Epidermal melanocyte (primary cell): ENCODE data around the gene FAM228A.
"Not testable (repeated sequence)": the region's sequence is repeated elsewhere in the genome, so short reads cannot be mapped to it uniquely, and the experiment has no call there.

Source experiments
- DNase-seq: peaks from one replicate; pipeline ENCODE4 v3.0.0; 2011; ENCODE audit warnings: low spot score; ENCODE audit not compliant: insufficient read length

FAM228A gene

DNA sequence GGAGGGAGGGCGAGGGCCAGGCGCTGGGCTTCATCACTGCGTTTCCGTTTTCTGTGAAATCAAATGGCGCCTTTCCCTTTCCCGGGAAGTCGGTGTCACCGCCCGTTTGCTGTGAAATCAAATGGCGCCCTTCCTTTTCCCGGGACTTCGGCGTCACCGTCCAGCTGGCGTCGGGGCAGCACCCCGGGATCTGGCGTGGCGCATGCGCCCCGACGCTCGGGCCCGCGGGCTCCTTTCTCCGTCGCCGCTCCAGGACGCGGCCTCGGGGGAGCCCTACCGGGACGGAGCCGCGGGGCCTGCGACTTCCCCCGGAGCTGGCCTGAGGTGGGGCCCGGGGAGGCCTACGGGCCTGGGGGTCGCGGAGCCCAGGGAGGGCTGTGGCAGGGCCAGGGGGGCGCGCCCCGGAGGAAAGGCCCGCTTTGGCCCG lies at the start of gene FAM228A:
FAM228A (plus strand) TSS at position 203 of the 427 bp plus-strand sequence. CDS start 428 bp downstream, outside the sequence.
- no peak for DNase-seq

DNA sequence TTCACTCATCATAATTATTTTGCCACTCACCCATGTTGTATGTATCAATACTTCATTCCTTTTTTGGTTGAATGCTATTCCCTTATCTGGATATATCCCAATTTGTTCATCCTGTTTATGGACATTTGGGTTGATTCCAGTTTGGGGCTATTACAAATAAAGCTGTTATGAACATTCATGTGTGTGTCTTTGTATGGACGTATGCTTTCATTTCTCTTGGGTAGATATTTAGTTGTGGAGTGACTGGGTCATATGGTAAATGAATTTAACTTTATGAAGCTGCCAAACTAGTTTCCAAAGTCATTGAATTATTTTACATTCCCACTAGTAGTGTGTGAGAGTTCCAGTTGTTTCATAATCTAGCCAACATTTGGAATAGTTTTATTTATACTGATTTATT lies 48.9 kb upstream of the FAM228A start:
- DNase-seq = no peak

DNA sequence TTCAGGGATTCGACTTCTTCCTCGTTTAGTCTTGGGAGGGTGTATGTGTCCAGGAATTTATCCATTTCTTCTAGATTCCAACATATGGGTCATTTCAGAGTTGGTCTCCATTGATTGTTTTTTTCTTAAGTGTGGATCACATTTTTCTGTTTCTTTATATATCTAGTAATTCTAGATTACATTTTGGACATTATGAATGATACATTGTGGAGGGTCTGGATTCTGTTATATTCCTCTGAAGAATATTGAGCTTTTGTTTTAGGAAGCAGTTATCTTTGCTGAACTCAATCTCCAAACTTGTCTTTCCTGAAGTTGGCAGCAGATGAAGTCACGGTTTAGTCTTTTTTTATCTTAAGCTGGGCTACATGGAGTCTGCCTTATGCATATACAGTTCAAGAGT lies 42.3 kb upstream of the FAM228A start:
- no peak for DNase-seq

DNA sequence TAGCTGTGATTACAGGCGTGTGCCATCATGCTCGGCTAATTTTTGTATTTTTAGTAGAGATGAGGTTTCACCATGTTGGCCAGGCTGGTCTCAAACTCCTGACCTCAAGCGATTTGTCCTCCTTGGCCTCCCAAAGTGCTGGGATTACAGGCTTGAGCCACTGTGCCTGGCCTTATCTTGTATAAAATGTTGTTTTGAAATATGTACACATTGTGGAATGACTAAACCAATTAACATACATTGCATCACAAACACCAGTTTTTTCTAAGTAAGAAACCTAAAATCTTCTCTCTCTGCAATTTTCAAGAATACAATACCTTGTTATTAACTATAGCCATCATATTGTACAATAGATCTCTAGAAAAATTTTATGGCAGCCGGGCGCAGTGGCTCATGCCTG lies 34.5 kb upstream of the FAM228A start:
- DNase-seq = not testable (repeated sequence)

DNA sequence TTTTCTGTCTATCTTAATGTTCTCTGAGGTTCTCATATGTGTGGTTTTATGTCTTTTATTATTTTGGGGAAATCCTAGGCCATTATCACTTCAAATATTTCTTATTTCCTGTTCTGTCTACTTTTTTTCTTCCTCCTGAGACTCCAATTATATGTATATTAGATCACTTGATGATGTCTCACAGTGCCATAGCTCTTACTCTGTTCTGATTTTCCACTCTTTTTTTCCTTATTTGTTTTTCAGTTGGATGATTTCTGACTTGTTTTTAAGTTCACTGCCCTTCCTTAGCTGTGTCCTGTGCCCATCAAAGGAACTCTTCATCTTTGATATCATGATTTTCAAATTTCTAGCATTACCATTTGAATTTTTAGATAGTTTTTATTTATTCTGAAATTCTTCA lies 27.5 kb upstream of the FAM228A start:
- no peak for DNase-seq

DNA sequence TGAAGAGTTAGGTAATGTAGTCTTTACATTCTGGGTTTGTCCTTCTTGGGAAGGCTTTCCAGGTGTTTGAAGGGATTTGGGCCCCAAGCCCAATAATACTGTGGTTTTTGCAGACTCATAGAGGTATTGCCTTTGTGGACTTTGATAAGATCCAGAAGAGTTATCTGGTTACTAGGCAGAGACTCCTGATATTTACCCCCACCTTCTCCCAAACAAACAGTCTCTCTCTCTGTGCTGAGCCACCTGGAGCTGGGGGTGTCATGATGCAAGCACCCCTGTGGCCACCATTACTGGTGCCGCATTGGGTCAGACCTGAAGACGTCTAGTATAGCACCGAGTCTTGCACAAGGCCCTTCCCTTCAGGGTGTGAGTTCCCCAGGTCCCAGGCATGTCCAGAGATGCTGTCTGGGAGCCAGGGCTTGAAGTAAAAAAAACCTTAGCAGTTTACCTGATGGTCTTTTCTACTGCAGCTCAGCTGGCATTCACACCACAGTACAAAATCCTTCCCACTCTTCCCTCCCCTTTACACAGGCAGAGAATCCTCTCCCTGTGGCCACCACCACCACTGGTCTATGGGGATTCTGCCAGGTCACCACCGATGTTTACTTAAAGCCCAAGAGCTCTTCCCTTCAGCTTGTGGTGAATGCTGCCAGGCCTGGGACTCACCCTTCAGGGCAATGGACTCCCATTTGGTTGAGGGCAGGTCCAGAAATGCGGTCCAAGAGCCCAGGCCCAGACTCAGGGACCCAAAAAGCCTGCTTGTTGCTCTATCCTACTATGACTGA lies 22.2 kb upstream of the FAM228A start:
- no peak for DNase-seq

DNA sequence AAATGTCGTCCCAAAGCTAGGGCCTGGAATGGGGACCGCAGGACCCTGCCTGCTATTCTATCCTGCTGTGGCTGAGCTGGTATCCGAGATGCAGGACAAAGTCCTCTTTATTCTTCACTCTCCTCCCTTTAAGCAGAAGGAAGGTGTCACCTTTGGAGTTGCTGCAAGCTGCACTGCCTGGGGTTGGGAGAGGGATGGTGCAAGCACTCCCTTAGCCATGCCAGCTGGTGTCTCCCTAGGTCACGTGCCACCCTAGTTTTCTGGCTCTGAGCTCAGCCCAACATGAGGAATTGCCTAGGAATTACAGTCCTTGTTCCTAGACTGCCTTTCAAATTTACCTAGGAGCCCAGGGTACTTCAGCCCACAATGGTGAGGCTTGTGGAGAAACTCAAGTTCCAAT lies 21.4 kb upstream of the FAM228A start:
- DNase-seq = no peak

DNA sequence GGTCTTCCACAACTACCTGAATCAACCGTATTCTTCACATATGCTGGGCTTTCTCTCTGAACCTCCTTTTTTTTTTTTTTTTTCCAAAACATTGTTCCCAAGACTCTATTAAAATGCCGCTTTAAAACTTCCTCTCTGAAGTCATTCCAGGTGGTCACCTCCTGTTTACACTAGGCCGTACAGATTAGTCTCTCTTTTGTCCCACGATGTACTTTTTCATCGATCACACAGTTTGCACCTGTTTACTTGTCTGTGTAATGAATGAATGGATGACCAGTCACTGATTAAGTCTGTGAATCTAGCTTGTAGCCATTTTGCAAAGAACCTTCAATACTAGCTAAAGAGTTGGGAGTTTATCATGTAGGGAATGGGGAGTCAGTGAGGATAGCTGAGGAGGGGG lies 16.7 kb upstream of the FAM228A start:
- no peak for DNase-seq

DNA sequence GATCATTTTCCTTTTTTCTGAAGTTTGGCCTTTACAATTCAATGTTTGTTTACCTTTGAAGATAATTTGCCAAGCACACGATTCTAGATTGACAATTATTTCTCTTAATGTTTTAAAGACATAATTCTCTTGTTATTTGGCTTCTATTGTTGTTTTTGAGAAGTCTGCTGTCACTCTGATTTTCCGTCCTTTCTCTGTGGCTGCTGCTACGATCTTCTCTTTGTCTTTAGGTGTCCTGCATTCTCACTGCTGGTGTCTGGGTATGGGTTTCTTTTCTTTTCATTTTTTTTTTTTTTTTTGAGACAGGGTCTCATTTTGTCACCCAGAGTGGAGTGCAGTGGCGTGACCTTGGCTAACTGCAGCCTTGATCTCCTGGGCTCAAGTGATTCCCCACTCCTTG lies 15.1 kb upstream of the FAM228A start:
- DNase-seq = no peak

DNA sequence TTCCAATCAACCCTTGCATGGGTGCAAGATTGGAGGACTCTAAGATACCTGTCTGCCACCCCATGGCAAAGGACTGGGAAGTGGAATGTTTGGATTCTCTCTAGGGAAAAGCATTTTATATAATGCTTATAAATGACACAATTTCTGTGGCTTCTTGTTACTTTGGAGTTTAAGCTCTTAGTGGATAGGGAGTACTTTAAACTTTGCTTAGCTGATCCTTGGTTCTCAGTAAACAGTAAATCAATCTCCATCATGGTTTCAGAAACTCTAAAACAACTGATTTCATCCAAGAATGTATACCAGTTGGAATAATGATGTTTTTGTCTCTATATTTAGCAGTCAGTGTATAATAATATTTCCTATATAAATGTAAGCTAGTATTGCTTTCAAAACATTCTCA lies 14.1 kb upstream of the FAM228A start:
- DNase-seq = no peak

DNA sequence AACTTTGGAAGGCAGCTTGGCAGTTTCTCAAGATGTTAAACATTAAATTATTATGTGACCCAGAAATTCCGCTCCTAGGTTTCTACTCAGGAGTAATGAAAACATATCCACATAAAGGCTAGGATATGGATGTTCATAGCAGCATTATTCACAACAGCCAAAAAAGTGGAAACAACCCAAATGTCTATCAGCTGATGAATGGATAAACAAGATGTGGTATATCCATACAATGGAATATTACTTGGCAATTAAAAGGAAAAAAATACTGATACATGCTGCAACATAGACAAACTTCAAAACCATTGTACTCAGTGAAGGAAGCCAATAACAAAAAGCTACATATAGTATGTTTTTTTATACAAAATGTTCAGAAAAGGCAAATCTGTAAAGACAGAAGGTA lies 12.4 kb upstream of the FAM228A start:
- DNase-seq = no peak

DNA sequence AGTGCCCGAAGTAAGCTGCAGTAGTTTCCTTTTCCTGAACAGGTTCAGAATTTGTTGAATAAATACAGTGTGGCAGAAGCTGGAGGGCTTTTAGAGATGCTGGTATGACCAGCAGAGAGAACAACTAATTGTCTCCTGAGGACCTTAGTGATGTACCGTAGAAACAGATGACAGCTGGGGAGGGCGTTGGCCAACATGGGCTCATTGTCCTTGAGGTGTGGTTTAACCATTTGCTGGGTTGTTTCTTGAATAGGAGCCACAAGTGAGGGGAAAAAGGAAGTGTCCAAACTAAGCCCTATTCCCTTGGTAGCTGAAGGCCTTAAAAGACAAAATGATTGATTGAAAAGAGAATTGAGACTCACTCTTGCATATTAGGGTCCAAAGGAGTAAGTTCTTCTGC lies 11.7 kb upstream of the FAM228A start:
- DNase-seq = no peak

DNA sequence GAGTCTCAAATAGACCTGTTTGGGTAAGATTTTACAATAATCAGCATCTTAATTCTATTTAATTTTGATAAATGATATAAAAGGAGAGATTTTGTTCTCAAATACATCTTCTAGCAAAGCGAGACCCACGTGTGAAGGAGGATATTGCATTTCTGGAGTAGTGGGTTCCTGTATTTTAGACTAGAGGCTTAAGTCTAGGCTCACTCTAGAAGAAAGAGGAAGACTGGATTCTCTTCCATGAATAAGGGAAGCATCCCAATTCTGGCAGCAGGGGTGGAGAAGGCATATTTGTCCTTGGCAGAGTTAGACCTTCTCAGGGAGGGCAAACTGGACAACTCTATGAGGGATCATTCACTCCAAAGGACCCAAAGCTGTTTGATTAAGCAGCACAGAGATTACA lies 11.3 kb upstream of the FAM228A start:
- DNase-seq = no peak

DNA sequence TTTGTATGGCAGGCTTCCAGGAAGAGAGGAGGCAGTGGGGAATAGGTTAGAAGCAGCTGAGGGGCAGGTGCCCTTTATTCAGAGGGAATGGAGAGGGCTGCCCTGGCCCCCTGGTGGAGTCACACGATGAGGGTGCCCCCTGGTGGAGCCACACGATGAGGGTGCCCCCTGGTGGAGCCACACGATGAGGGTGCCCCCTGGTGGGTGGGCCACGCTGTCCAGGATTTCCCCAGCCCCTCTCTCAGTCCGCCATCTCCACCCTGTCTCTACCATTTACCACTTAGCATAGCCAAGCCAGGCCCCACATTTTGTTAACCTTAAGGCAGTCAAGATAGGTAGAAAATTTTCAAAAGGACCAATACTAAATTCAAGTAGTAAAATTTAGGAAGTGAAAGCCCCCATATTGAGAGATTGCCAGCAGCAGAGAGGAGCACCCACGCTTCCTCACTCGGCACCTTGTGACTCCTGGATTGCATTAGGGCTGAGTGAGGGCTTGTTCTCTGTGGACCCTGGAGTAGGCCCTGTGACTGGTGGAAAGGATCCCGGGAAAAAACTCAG lies 10.4 kb upstream of the FAM228A start:
- DNase-seq = no peak

DNA sequence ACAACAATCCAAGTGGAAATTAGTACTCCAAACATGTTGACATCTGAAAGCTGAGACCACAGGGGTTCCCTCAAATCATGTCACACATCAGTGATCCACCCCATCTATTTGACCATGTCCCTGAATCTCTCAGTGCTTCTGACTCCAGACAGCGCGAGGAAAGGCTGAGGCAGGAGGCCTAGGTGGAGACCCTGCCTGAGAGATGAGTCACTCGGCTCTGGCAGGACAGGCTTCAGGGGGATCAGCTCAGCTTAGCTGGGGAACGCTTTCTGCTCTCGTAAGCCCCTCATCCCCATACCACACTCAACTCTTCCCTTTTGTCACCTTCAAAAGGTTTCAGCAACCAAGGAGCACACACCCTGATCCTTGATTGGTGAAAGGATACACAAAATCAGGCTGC lies 5.8 kb upstream of the FAM228A start:
- DNase-seq = no peak

DNA sequence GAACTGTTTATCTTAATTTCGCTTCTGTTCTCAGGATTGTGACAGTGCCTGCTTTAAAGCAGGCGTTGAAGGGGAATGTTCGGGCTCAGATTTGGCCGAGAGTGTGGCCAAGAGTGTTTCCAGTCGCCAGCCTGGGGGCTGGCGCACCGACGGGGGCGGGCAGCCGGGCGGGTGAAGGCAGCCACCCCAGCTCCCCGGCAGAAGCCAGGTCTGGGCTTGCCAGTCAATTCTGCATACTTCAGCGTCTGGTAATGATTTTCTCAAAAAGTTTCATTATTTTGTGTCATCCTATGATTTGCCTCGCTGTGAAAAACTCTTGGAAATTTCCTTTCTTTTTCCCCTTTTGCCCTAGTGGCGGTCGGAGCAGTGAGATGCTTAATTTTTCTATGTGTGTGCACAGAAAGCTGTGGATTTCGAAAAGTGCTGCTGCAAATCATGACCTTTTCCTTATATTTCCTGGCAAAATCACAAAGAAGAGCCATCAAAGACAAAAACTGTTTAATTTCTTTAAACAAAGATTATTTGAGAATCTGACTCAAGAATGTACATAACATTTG lies 856 bp downstream of the FAM228A start:
- DNase-seq = no peak

DNA sequence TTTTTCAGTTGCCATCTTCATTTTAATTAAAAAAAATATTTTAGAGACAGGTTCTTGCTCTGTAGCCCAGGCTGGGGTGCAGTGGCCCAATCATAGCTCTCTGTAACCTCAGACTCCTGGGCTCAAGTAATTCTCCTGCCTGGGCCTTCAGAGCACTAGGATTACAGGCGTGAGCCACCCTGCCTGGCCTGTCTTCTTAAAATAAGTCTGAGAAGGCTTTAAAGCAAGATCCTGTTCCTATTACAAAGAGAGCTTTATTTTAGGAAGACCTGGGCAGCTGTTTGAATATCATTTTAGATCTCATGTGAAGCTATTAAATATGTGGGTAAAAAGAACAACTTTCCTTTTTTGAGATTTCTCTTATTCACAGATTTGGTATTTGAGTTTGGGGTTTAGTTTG lies 1.5 kb downstream of the FAM228A start:
- peak; percentile 29 for DNase-seq

DNA sequence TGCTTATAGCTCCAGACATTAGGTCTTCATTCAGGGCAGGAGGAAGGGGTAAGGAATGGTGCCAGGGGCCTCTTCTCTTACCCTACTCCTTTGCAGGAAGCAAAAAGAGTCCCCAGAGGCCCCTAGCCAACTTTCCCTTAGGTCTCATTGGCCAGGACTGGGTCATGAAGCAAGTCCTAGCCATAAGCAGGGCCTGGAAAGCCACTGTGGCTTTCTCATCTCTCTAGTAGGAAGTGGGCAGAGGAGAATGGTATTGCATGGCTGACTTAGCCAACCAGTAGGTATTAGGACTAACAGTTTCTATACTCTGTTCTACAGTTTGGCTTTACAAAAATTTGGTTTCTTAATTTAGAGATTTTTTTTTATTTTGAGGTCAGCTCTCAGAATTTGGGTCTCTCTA lies 4.8 kb downstream of the FAM228A start:
- DNase-seq = no peak

DNA sequence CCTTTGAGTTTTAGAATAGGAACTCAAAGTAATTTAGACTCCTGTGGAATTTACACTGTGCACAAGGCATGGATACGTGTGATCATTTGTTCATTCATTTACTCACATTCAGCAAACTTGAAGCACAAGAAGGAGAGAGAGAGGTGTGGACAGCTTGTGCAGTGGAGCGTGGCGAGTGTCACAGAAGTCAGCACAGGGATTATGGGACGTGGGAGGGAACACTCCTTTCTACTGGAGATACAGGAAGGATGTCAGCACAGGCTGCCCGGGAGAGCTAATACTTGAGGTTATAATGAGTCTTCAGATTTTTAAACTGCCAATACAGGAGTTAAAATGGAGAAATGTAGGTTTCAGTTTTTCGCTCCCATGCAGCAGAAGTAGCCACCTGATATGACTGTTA lies 7.0 kb downstream of the FAM228A start:
- DNase-seq = no peak

DNA sequence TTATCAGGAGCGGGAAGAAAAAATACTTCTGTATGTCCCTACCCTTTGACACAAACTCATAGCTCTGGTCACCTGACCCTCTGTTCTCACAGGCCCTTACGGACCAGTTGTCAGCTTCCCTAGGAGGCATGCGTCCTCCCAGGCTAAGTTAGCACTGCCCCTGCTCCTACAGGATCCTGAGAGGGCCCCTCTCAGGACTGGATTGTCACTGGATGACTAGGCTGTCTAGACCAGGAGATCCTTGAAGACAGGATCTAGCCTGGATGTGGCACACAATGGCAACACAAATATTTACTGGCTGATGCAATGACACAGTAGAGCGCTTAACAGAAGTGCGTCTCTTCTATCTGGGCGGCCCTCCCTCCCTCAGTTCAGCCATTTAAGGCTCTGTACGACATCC lies 7.7 kb downstream of the FAM228A start:
- no peak for DNase-seq

DNA sequence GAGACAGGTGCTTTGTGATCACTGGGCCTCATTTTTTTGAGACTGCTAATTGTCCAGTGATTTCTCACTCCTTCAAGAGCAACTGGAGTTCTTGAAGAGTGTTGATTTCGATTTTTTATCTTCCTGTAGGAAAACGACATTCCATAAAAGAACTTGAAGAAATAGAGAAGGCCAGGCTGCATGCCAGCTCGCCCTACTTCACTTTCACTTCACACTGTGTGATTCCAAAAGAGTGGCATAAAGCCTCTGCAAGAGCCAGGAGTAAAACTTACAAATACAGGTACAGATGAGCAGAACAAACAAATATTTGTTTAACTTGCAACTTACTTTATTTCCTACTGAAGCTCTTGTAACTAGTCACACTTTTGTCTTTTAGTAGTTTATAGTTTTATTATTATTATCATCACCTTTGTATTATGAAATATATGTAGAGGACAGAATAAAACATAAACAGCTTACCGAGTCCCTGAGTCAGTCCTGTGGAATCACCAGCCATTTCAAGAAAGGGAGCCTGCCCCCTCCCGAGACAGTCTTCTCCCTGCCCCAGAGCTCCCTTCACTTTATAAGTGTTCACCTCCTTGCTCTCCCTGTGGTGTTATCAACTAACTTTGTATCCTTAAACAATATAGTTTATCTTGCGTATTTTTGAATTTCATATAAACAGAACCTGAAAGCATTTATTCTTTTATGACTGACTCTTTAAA lies 8.7 kb downstream of the FAM228A start:
- DNase-seq = no peak

DNA sequence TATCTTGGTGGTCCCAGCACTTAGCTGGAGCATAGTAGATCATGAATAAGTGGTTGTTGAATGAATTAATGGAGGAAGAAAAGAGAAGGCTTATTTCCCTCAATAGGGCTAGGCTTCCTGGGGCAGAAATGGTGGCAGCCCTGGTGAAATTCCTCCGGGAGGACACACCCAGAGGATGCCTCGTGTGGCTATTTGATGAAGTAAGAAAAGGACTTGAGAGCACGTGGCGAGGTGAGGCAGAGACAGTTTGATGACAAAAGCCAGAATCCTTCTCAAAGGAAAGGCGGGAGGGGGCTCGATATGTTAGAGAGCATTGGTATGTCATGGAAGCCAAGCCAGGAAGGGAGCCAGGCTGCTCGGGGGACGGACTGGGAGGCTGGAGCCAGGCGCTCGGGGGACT lies 14.7 kb downstream of the FAM228A start:
- no peak for DNase-seq
